ENCODE data around the gene RTL10. TPM values are rescaled to one million over a fixed set of nuclear protein-coding genes. Genes with fewer than 3 reads are reported as not detected.

Gene RTL10
- total RNA-seq, 4 donors from 2014 or later = 6.8 to 24.3 (median 17.7) TPM

DNA sequence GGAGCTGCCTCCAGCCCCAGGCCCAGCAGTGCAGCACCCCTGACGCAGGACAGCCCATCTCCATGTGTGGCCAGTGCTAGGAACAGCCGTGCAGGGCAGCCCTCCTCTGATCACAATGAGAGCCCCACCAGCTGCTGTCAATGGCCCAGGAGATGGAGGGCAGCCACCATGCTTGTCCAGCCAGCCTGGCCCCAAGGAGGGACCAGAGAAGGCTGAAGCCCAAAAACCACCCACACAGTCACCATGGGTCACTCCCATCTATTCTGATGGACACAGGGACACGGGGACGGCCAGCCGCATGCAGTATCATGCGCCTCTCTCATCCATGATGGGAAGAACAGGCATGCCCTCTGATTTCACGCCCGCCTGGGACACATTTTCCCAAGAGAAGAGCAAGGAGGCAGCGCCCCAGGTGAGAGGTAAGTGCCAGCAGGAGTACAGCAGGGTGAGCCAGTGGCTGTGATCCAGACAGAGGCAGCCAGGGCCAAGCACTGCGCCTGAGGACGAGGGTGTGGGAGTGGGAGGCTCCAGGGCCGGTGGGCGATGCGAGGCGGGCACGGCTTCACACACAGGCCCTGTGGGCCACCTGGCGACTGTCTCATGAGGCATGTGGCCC is 33.6 kb upstream of the RTL10 start:
- TF ChIP-seq, protein P1, sequence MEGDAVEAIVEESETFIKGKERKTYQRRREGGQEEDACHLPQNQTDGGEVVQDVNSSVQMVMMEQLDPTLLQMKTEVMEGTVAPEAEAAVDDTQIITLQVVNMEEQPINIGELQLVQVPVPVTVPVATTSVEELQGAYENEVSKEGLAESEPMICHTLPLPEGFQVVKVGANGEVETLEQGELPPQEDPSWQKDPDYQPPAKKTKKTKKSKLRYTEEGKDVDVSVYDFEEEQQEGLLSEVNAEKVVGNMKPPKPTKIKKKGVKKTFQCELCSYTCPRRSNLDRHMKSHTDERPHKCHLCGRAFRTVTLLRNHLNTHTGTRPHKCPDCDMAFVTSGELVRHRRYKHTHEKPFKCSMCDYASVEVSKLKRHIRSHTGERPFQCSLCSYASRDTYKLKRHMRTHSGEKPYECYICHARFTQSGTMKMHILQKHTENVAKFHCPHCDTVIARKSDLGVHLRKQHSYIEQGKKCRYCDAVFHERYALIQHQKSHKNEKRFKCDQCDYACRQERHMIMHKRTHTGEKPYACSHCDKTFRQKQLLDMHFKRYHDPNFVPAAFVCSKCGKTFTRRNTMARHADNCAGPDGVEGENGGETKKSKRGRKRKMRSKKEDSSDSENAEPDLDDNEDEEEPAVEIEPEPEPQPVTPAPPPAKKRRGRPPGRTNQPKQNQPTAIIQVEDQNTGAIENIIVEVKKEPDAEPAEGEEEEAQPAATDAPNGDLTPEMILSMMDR (IDR thresholded peaks at IDR 0.05) = no peak
- no peak for TF ChIP-seq POLR2A (IDR thresholded peaks at IDR 0.05)
- Histone ChIP-seq H3K4me1 (peaks cover 10 to 11% of the 10 kb centered on the region in 2 donors), H3K9me3 (no peaks in the 10 kb centered on the region), H3K36me3 (no peaks in the 10 kb centered on the region), H3K27ac (no peak overlapping the region), H3K27me3 (no peaks in the 10 kb centered on the region), H3K4me3 (no peak overlapping the region)
- DNase-seq = no peak
- intact Hi-C loops (cut with DNase I; ENCODE audit: low total_unique reads) = no loop called here

DNA sequence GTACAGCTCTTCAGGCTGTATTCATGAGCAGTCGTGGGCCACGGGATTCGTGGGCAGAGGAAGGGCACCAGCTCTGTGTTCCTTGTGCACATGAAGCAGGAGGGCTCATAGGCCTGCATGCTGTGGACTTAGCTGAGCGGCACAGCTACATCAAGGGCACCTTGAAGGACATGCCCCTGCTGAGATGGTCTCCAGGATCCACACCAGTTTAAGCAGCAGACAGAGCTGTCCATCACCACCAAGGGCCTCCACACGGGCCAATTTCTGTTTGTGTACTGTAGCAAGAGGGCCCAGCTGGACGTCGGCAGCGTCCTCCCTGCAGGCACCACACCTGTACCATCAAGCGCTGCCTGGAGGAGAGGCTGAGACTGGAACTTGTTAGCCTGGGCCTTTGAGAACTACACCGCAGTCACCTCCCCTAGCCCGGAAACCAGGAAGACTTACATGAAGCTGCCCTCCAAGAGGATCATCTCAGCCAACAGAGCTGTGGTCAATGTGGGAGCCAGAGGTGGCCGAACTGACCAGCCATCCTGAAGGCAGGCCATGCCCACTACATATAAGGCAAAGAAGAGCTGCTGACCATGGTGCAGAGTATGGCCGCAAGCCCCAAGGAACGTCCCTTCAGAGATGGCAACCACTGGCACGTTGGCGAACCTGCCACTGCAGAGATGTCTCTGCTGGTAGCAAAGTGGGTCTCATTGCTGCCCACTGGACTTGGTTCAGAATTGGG is 32.7 kb upstream of the RTL10 start:
- Histone ChIP-seq H3K27ac (no peak overlapping the region), H3K36me3 (no peaks in the 10 kb centered on the region), H3K4me3 (no peak overlapping the region), H3K4me1 (peaks cover 9 to 11% of the 10 kb centered on the region in 2 donors), H3K9me3 (no peaks in the 10 kb centered on the region), H3K27me3 (no peaks in the 10 kb centered on the region)
- DNase-seq = peak in 1 of 2 donors; percentile 13
- intact Hi-C loops (cut with DNase I; ENCODE audit: low total_unique reads) = no loop called here
- TF ChIP-seq, protein P1 (IDR thresholded peaks at IDR 0.05) = no peak
- TF ChIP-seq POLR2A (IDR thresholded peaks at IDR 0.05) = no peak

- intact Hi-C loops (cut with DNase I; ENCODE audit: low total_unique reads) = no loop called here
- Histone ChIP-seq H3K9me3 (no peaks in the 10 kb centered on the region), H3K27ac (no peak overlapping the region), H3K4me1 (peaks cover 6 to 7% of the 10 kb centered on the region in 2 donors), H3K4me3 (no peak overlapping the region), H3K36me3 (no peaks in the 10 kb centered on the region), H3K27me3 (no peaks in the 10 kb centered on the region)
- no peak for TF ChIP-seq POLR2A (IDR thresholded peaks at IDR 0.05)
- TF ChIP-seq, protein P1 (IDR thresholded peaks at IDR 0.05) = no peak
- peak in 1 of 2 donors; percentile 12 for DNase-seq
Measured at GRCh38 chr22:19886605-19887255, 32.1 kb upstream of the RTL10 start.

DNA sequence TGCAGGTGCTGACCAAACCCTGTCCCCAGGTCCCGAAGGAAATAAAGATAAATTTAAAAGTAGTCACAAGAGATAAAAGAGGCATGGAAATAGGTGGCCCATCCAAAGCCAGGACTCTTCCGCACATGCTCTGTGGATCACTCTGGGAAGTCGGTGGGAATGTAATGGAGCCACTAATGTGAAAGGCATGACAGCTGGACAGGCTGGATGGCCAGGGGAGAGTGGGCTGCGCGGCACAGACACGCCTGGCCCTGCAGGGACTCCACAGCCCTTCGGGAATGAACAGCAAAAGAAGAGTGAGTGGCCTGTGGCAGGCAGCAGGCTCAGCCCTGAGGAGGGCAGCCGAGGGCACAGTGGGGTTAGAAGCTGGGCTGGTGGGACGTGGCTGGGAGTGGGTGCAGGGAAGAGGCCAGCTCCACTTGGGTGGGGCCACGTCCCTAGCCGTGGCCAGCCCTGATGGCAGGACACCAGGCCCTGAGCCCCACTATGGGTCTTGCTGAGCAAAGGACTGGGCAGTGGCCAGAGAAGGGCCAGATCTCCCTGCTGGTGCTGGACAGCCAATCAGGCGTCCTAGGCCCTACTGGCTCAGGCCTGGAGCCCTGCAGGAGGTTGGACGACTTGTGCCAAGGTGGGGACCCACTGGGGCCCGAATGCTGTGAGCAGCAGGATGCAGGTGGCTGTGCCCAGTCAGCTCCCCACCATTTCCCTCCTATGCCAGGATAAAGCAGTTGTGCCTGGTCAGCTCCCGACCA is 31.3 kb upstream of the RTL10 start:
- intact Hi-C loops (cut with DNase I; ENCODE audit: low total_unique reads) = no loop called here

More for the DNA sequence above, 31.3 kb upstream of the RTL10 start:
- no peak for DNase-seq
- H3K36me3 ChIP-seq = no peaks in the 10 kb centered on the region
- H3K4me3 ChIP-seq = no peak overlapping the region
- H3K4me1 ChIP-seq = peaks cover 0 to 12% of the 10 kb centered on the region in 2 donors
- no peaks in the 10 kb centered on the region for H3K27me3 ChIP-seq
- TF ChIP-seq, protein P1 (IDR thresholded peaks at IDR 0.05) = no peak
- TF ChIP-seq POLR2A (IDR thresholded peaks at IDR 0.05) = no peak
- no peaks in the 10 kb centered on the region for H3K9me3 ChIP-seq
- no peak overlapping the region for H3K27ac ChIP-seq
